ENCODE results near the gene RTP2. TPM values are rescaled to one million over a fixed set of nuclear protein-coding genes. Genes with fewer than 3 reads are reported as not detected.

RTP2 gene
- total and polyA plus RNA-seq, 9 of the 15 experiments (the other 6 are each of a cell fraction or from before 2014, with no cell fraction given): not detected

DNA sequence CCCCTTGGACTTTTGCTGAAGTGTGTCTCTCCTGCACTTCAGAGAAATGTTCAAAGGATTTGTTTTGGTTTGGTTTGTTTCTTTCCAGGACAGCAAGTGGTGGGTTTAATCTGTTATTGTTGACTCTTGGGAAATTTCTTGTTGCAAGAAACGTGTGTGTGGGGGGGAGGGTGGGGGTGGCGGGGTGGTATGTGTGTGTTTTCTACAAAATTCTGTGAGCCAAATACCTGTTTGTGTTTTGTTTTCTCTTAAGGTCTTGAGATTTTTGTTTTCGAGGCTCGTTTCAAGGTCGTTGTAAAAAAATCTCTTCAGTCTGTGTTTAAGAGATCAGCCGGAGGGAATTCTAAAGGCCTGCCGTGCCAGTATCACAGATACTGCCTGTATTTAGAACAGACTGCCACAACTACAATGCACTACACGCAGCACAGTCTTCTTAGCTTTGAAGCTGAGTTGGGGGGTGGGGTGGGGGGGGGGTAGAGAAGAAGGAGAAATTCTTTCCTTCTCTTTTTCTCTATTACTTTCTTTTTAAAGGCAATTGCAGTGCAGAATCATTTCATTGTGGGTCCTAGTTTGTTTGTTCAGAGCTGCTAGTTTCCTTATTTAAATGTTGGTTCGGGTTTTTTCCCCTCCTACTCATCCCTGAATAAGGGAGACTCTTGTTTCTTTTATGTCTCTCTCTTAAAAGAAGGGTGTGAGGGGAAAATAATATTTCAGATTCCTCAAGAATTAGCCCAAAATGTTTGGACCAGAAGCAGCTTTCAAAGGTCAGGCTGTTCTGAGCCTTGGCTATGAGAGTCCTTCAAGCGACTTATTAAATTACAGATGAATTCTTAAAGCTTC is 44.3 kb upstream of the RTP2 start:
- ChIA-PET POLR2A (interaction anchor here (0.6 to 1.1 kb wide), 2 partner anchors 347 to 1888 kb away, joined by 3 read pairs; no protein-coding TSS in a partner anchor), CTCF (ENCODE audit: low intra/inter-chr PET ratio) (no interaction called here)
- Histone ChIP-seq H4K20me1 (replicated peaks; ENCODE audit: control insufficient read depth, insufficient read depth, low read length) (0 out of 2 replicates have a peak, but pooled peaks cover 3% of the 10 kb centered on the region), H3K79me2 (ENCODE audit: control insufficient read depth, insufficient read depth, low read length) (peaks cover 51% of the 10 kb centered on the region), H3K36me3 (ENCODE audit: control insufficient read depth, insufficient read depth, low read length) (no peaks in the 10 kb centered on the region), H3K27ac (ENCODE audit: extremely low read depth, low read depth, low read length) (peak overlapping the region; percentile 95), H2AFZ (ENCODE audit: low read depth, low read length) (peak overlapping the region; percentile 69; the same call in 1 of the 2 replicates), H3K9me1 (ENCODE audit: control insufficient read depth, insufficient read depth, low read length) (no peaks in the 10 kb centered on the region), H3K4me1 (replicated peaks in 1 of 2; ENCODE audit: control insufficient read depth in 2 of 2, insufficient read depth in 2 of 2, low read length in 2 of 2) (peaks cover 6 to 13% of the 10 kb centered on the region in 2 experiments), H3K4me2 (ENCODE audit: insufficient read depth, low read length) (peak overlapping the region; percentile 56), H3K9me3 (replicated peaks; ENCODE audit: control insufficient read depth, insufficient read depth, low read depth, low read length) (no peaks in the 10 kb centered on the region), H3K9ac (ENCODE audit: insufficient read depth in 1 of 2, low read depth in 2 of 2, low read length in 2 of 2) (peak overlapping the region; percentile 54 to 98; a peak in 3 of 4 replicates), H3K27me3 (ENCODE audit: control insufficient read depth in 2 of 2, insufficient read depth in 2 of 2, low read length in 2 of 2) (no peaks in the 10 kb centered on the region), H3K4me3 (peak overlapping the region; percentile 87)
- intact Hi-C loops (cut with micrococcal nuclease) (loop anchor here (5.0 to 10.0 kb wide), 5 partner anchors 168 to 998 kb away; no protein-coding TSS in a partner anchor), in situ Hi-C loops (cut with MboI) (loop anchor here (25.0 kb wide), 1 partner anchor 1391 kb away; no protein-coding TSS in a partner anchor)
- DNase-seq (ENCODE audit: extremely low read depth in 1 of 4, low spot score in 3 of 4): peak in 2 of 4 experiments; percentile 47 to 58
- no peak for FAIRE-seq
- TF ChIP-seq POLR2H (tag; IDR thresholded peaks at IDR 0.05; ENCODE audit: low read depth) (no peak), FOXJ3 (CRISPR knock-in tag; IDR thresholded peaks at IDR 0.05) (no peak), TBP (optimal IDR thresholded peaks at IDR 0.05; ENCODE audit: low read depth, low read length) (peak; percentile 0)
- TF ChIP-seq, protein P1, sequence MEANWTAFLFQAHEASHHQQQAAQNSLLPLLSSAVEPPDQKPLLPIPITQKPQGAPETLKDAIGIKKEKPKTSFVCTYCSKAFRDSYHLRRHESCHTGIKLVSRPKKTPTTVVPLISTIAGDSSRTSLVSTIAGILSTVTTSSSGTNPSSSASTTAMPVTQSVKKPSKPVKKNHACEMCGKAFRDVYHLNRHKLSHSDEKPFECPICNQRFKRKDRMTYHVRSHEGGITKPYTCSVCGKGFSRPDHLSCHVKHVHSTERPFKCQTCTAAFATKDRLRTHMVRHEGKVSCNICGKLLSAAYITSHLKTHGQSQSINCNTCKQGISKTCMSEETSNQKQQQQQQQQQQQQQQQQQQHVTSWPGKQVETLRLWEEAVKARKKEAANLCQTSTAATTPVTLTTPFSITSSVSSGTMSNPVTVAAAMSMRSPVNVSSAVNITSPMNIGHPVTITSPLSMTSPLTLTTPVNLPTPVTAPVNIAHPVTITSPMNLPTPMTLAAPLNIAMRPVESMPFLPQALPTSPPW (CRISPR knock-in tag; IDR thresholded peaks at IDR 0.05): peak; percentile 59
- TF ChIP-seq, protein P2, sequence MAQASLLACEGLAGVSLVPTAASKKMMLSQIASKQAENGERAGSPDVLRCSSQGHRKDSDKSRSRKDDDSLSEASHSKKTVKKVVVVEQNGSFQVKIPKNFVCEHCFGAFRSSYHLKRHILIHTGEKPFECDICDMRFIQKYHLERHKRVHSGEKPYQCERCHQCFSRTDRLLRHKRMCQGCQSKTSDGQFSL (CRISPR knock-in tag; IDR thresholded peaks at IDR 0.05): peak; percentile 54; the same call in 1 of the 2 replicates
- TF ChIP-seq, protein P2 (tag; IDR thresholded peaks at IDR 0.05): peak in 1 of 2 experiments; percentile 88; a peak in 2 of 4 replicates
- 1% methylated on average over 9 of the region's 10 CpGs for WGBS (ENCODE audit: insufficient coverage, low coverage, missing lambda C conversion rate)
- ATAC-seq: peak; percentile 40
- no TSS peak for BruUV-seq (replicated peaks)

Data from K562 (cell line).